SK-N-SH (cell line): ENCODE results near the gene GNAS. TPM values are rescaled to one million over a fixed set of nuclear protein-coding genes. Genes with fewer than 3 reads are reported as not detected.

Source experiments
- CTCF ChIA-PET: fragments of 300-600, 350-600 bp; formaldehyde crosslinking; extraction: SDS; loops from one replicate; lab custom pipeline; 2021; lab: Yijun Ruan, JAX
- POLR2A ChIA-PET: fragments of 350-600 bp; sonication (Branson Sonifier 250); formaldehyde crosslinking; extraction: SDS; loops from one replicate; lab custom pipeline; 2020; ENCODE audit warnings: antibody characterized with exemption, inconsistent platforms; lab: Yijun Ruan, JAX
- DNase-seq: peaks from one replicate; pipeline ENCODE4 v3.0.0; 2012
- H2AFZ ChIP-seq: fragments of 200-600 bp; sonication (generic); 2 replicates; pipeline ENCODE4 v1.8.1; 2016; ENCODE audit warnings: antibody characterized with exemption, mild to moderate bottlenecking, low read depth
- H3F3A ChIP-seq: fragments of 200-600 bp; sonication (generic); replicated peaks from 2 replicates; pipeline ENCODE3; 2016; ENCODE audit warnings: antibody characterized with exemption, mild to moderate bottlenecking; ENCODE audit not compliant: insufficient read depth
- H3K27ac ChIP-seq, 2 experiments: fragments of 200-500 bp in 1 of 2; fragments of 200-600 bp in 1 of 2; sonication (Bioruptor generic) in 1 of 2; sonication (generic), shearing (Covaris generic) in 1 of 2; 2 replicates each; pipeline versions ENCODE4 v1.5.1 to v1.6.1; 2014 to 2016; ENCODE audit warnings: low read depth in 2 of 2, inconsistent platforms in 1 of 2, low read length in 1 of 2, mild to moderate bottlenecking in 1 of 2, mixed read lengths in 1 of 2
- H3K27me3 ChIP-seq: fragments of 200-600 bp; sonication (generic), shearing (Covaris generic); 2 replicates; pipeline ENCODE4 v1.6.1; 2016; ENCODE audit warnings: mixed run types; ENCODE audit not compliant: insufficient read depth
- H3K36me3 ChIP-seq, 2 experiments: fragments of 200-500 bp in 1 of 2; fragments of 200-600 bp in 1 of 2; sonication (Bioruptor generic) in 1 of 2; sonication (generic) in 1 of 2; replicated peaks in 1 of 2; 2 replicates each; pipeline versions ENCODE3 to v1.5.1; 2014 to 2016; ENCODE audit warnings: low read length in 1 of 2, mild to moderate bottlenecking in 1 of 2; ENCODE audit not compliant: insufficient read depth in 2 of 2, control insufficient read depth in 1 of 2
- H3K4me1 ChIP-seq, 2 experiments: fragments of 200-500 bp in 1 of 2; fragments of 200-600 bp in 1 of 2; sonication (Bioruptor generic) in 1 of 2; sonication (generic), shearing (Covaris generic) in 1 of 2; 2 replicates each; pipeline versions ENCODE4 v1.5.1 to v1.6.1; 2014 to 2016; ENCODE audit warnings: low read depth in 1 of 2, low read length in 1 of 2, mixed run types in 1 of 2; ENCODE audit not compliant: insufficient read depth in 2 of 2, control insufficient read depth in 1 of 2
- H3K4me2 ChIP-seq: fragments of 200-600 bp; sonication (generic), shearing (Covaris generic); 2 replicates; pipeline ENCODE4 v1.6.1; 2017; ENCODE audit warnings: mixed run types
- H3K4me3 ChIP-seq, 2 experiments: fragments of 200-500 bp in 1 of 2; fragments of 200-600 bp in 1 of 2; sonication (Bioruptor generic) in 1 of 2; sonication (generic), shearing (Covaris generic) in 1 of 2; 2 replicates each; pipeline versions ENCODE4 v1.5.1 to v1.8.1; 2014 to 2016; ENCODE audit warnings: low read depth in 2 of 2, inconsistent platforms in 1 of 2, low read length in 1 of 2, mild to moderate bottlenecking in 1 of 2, mixed read lengths in 1 of 2, moderate library complexity in 1 of 2
- H3K79me2 ChIP-seq: fragments of 200-600 bp; sonication (generic); 2 replicates; pipeline ENCODE4 v1.8.1; 2017; ENCODE audit warnings: mild to moderate bottlenecking; ENCODE audit not compliant: insufficient read depth
- H3K9ac ChIP-seq: fragments of 200-600 bp; sonication (generic); 2 replicates; pipeline ENCODE4 v1.6.1; 2017; ENCODE audit warnings: mixed run types
- H3K9me2 ChIP-seq: fragments of 200-600 bp; sonication (generic); 2 replicates; pipeline ENCODE4 v1.6.1; 2017; ENCODE audit warnings: mixed run types
- H3K9me3 ChIP-seq: fragments of 200-600 bp; sonication (generic); 2 replicates; pipeline ENCODE4 v1.6.1; 2017; ENCODE audit warnings: mixed run types, mild to moderate bottlenecking, moderate library complexity
- H4K20me1 ChIP-seq: fragments of 200-600 bp; sonication (generic); 2 replicates; pipeline ENCODE4 v1.6.1; 2017; ENCODE audit warnings: mild to moderate bottlenecking, mixed run types; ENCODE audit not compliant: insufficient read depth
- CHD2 ChIP-seq: fragments of 150-350 bp; IDR thresholded peaks from 2 replicates; pipeline ENCODE4 v1.6.1; 2018; ENCODE audit warnings: low read length; ENCODE audit not compliant: partially characterized antibody
- ELF1 ChIP-seq: IDR thresholded peaks from 2 replicates; pipeline ENCODE4 v1.4.0; 2012
- EZH2phosphoT487 ChIP-seq: fragments of 200-600 bp; sonication (generic); IDR thresholded peaks from 2 replicates; pipeline ENCODE4 v1.6.1; 2017; ENCODE audit warnings: low read depth, mixed run types, mild to moderate bottlenecking, antibody characterized with exemption, moderate library complexity, borderline replicate concordance
- GABPA ChIP-seq: IDR thresholded peaks from 2 replicates; pipeline ENCODE4 v1.4.0; 2012; ENCODE audit warnings: low read depth, mild to moderate bottlenecking
- GATA2 ChIP-seq: sonication (generic); formaldehyde crosslinking; IDR thresholded peaks from 2 replicates; pipeline ENCODE4 v1.5.0; 2020; ENCODE audit warnings: mild to moderate bottlenecking, missing genetic modification reagents
- IRF3 ChIP-seq: fragments of 150-350 bp; IDR thresholded peaks from 2 replicates; pipeline ENCODE4 v1.6.1; 2016; ENCODE audit warnings: mild to moderate bottlenecking, low read depth, low read length
- MAX ChIP-seq: IDR thresholded peaks from 2 replicates; pipeline ENCODE4 v1.4.0; 2012; ENCODE audit warnings: low read depth
- MEF2A ChIP-seq: IDR thresholded peaks from 2 replicates; pipeline ENCODE4 v1.4.0; 2012; ENCODE audit warnings: low read depth, borderline replicate concordance
- MXI1 ChIP-seq: IDR thresholded peaks from 2 replicates; pipeline ENCODE4 v1.6.1; 2012; ENCODE audit warnings: mild to moderate bottlenecking, low read depth, low read length, improper control_type of control experiment
- RAD21 ChIP-seq: IDR thresholded peaks from 2 replicates; pipeline ENCODE4 v1.6.1; 2012; ENCODE audit warnings: mild to moderate bottlenecking, low read length
- RCOR1 ChIP-seq: fragments of 150-350 bp; IDR thresholded peaks from 2 replicates; pipeline ENCODE4 v1.6.1; 2017; ENCODE audit warnings: antibody characterized with exemption, low read length
- REST ChIP-seq: IDR thresholded peaks from 2 replicates; pipeline ENCODE4 v1.6.1; 2012; ENCODE audit warnings: mild to moderate bottlenecking, low read depth, low read length, moderate library complexity
- RXRA ChIP-seq: IDR thresholded peaks from 2 replicates; pipeline ENCODE4 v1.4.0; 2012; ENCODE audit warnings: low read depth, mild to moderate bottlenecking, borderline replicate concordance
- SIN3A ChIP-seq: IDR thresholded peaks from 2 replicates; pipeline ENCODE4 v1.6.1; 2012; ENCODE audit warnings: low read depth, mild to moderate bottlenecking, low read length, moderate library complexity, borderline replicate concordance
- WGBS: methylation state at CpG from one replicate; pipeline ENCODE4 v1.1.6; 2017; ENCODE audit warnings: low lambda C conversion rate; 5-methylcytosine and 5-hydroxymethylcytosine counted together
- polyA plus RNA-seq, 3 experiments: library from polyadenylated mRNA; depleted of rRNA; stranded (reverse); fragments of >200 nt; gene quantifications; 2 replicates each; pipeline ENCODE4 v1.2.3, GENCODE V29; 2012

GNAS gene
- polyA plus RNA-seq, 1 of the 3 experiments (the other 2 are of a cell fraction), result 1,562 TPM

GRCh38 chr20:58810116-58810878 is 42.2 kb upstream of the GNAS start:
- H3K9me3 ChIP-seq, result no peaks in the 10 kb centered on the region
- H3K79me2 ChIP-seq, result no peaks in the 10 kb centered on the region
- H3K27ac ChIP-seq, result no peak overlapping the region
- TF ChIP-seq MEF2A, result no peak
- H3K9ac ChIP-seq, result no peak overlapping the region
- no peak overlapping the region for H3K4me2 ChIP-seq
- ChIA-PET POLR2A (no interaction called here), CTCF (no interaction called here)
- no peaks in the 10 kb centered on the region for H4K20me1 ChIP-seq
- H2AFZ ChIP-seq, result no peak overlapping the region
- no peak for DNase-seq
- H3K36me3 ChIP-seq, result no peaks in the 10 kb centered on the region
- no peaks in the 10 kb centered on the region for H3K4me1 ChIP-seq
- 83% methylated on average over 14 of the region's 19 CpGs for WGBS
- H3K9me2 ChIP-seq, result no peaks in the 10 kb centered on the region
- no peak overlapping the region for H3K4me3 ChIP-seq
- H3K27me3 ChIP-seq, result no peaks in the 10 kb centered on the region
- H3F3A ChIP-seq, result no peaks in the 10 kb centered on the region

GRCh38 chr20:58810879-58811250 is 41.7 kb upstream of the GNAS start:
- TF ChIP-seq EZH2phosphoT487 (no peak), GABPA (no peak), MEF2A (no peak), CHD2 (no peak), SIN3A (no peak), RCOR1 (no peak), RXRA (no peak), MXI1 (no peak), IRF3 (no peak), REST (no peak), GATA2 (no peak), ELF1 (no peak), RAD21 (no peak), MAX (no peak)
- H3K4me2 ChIP-seq, result no peak overlapping the region
- H3K36me3 ChIP-seq, result no peaks in the 10 kb centered on the region
- no peak for DNase-seq
- H3K79me2 ChIP-seq, result no peaks in the 10 kb centered on the region
- H3K27ac ChIP-seq, result no peak overlapping the region
- no peaks in the 10 kb centered on the region for H3F3A ChIP-seq
- H3K4me1 ChIP-seq, result no peaks in the 10 kb centered on the region
- H3K9ac ChIP-seq, result no peak overlapping the region
- H3K4me3 ChIP-seq, result no peak overlapping the region
- H2AFZ ChIP-seq, result no peak overlapping the region
- no peaks in the 10 kb centered on the region for H3K9me3 ChIP-seq
- no peaks in the 10 kb centered on the region for H3K9me2 ChIP-seq
- H4K20me1 ChIP-seq, result no peaks in the 10 kb centered on the region
- ChIA-PET POLR2A (no interaction called here), CTCF (interaction anchor here (0.7 kb wide), 1 partner anchor 9 kb away, joined by 3 read pairs; no protein-coding TSS in a partner anchor)
- no peaks in the 10 kb centered on the region for H3K27me3 ChIP-seq
- WGBS, result 73% methylated on average over 9 of the region's 10 CpGs
